Thyroid gland (tissue), 4 donors: ENCODE measurements around the gene FAM219B.

Experiments
- CTCF ChIP-seq, 6 experiments: fragments of 200-600 bp in 3 of 6; fragments of 450-650 bp in 3 of 6; sonication (generic) in 3 of 6; IDR thresholded peaks; one replicate each; pipeline ENCODE4 v1.5.1; 2016 to 2019; ENCODE audit warnings: antibody characterized with exemption in 6 of 6, mild to moderate bottlenecking in 2 of 6, inconsistent platforms in 1 of 6, moderate library complexity in 1 of 6
- POLR2A ChIP-seq, 2 donors: fragments of 450-650 bp; IDR thresholded peaks; one replicate each; pipeline ENCODE4 v1.6.1; 2017; ENCODE audit warnings: antibody characterized with exemption in 2 of 2, mild to moderate bottlenecking in 2 of 2, moderate library complexity in 1 of 2

- TF ChIP-seq CTCF (IDR thresholded peaks at IDR 0.05) (no peak), POLR2A (IDR thresholded peaks at IDR 0.05) (no peak)
These were observed 36.8 kb downstream of the FAM219B start for GRCh38 chr15:74869726-74870407.
